Middle frontal gyrus (tissue), 1 donor: Measurements from ENCODE around the gene ANKRD13A.
"Not testable (repeated sequence)": the region's sequence is repeated elsewhere in the genome, so short reads cannot be mapped to it uniquely, and the experiment has no call there.

Source experiments
- DNase-seq: peaks from one replicate; pipeline ENCODE4 v3.0.0-alpha.2; 2015; ENCODE audit warnings: low spot score; ENCODE audit errors: extremely low spot score

Gene ANKRD13A

DNA sequence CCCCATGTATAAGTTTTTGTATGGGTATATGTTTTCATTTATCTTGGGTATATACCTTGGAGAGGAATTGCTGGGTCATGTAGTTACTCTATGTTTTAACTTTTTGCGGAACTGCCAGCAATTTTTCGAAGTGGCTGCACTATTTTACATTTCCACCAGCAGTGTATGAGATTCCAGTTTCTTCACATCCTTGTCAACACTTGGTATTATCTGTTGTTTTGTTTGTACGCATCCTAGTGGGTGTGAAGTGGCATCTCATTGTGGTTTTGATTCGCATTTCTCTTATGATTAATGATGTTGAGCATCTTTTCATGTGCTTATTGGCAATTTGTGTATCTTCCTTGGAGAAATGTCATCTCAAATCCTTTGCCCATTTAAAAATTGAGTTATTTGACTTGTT lies 6.9 kb downstream of the ANKRD13A start:
- no peak for DNase-seq

GRCh38 chr12:110007881-110008280 lies 8.7 kb downstream of the ANKRD13A start:
- DNase-seq, result no peak

- not testable (repeated sequence) for DNase-seq
Measured at GRCh38 chr12:110008681-110009398, 9.6 kb downstream of the ANKRD13A start.

GRCh38 chr12:110010853-110011723 lies 11.9 kb downstream of the ANKRD13A start:
- no peak for DNase-seq

GRCh38 chr12:110012137-110012536 lies 12.9 kb downstream of the ANKRD13A start:
- DNase-seq, result no peak

GRCh38 chr12:110012659-110013058 lies 13.4 kb downstream of the ANKRD13A start:
- DNase-seq, result no peak

DNA sequence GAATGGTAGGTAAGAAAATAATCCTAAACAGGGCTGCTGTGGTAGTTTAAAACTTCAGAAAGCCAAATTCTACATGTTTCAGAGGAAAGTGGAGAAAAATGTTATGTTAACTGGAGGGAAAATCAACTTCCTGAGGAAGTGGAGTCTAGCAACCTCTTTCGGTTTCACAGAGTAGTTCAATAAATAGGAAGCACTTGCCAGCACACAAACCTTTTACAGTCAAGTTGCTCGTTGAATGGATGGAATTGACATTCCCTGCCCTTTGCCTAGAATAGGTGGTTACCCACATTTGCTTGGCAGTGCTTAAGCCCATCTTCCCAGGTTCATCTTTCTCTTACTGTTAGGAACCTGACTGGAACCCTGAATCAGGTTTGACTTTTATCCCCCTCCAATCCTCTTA lies 15.9 kb downstream of the ANKRD13A start:
- no peak for DNase-seq

- DNase-seq, result no peak
Measured at GRCh38 chr12:110020956-110021355, 21.7 kb downstream of the ANKRD13A start.

DNA sequence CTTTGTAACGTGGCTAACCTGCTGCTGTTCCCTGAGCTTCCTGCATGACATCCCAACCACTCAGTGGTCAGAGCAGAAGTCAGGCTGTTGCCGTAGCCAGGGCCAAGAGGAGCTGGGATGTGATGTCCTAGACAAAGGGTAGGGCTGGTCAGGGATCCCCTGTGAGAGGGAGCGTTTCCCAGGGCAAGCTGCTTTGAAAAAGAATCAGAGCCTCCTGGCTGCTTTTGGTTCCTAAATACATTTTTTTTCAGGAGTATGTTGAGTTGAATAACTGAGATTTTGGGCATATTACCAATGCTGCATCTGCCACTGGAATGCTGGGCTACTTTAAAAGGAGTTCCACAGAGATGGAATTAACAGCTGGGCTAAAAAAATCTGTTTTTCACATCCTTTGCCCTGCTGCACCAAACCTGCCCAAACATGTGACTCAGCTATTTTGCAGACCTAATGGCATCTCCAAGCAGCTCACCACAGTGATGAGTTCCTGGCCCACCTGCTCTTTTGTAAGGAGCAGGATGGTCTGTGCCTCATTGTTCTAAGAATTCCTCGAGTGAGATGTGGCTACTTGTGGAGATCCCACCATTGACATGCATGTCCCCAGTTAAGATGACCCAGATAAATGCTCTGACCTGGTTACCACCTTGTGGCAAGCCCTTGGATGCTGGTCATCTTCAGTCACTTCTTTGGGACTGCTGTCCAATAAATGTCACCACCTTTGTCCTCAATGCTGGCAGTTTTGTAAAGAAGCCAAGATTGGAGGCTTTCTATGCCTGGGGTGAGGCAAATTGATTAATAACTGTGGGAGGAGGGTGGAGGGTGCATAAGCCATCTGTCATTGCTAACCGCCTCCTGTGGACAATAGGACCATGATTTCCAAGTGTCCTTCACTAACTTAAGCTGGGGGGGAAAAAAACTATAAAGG lies 24.1 kb downstream of the ANKRD13A start:
- DNase-seq, result no peak

GRCh38 chr12:110024051-110024450 lies 24.8 kb downstream of the ANKRD13A start:
- no peak for DNase-seq

GRCh38 chr12:110028323-110028722 lies 29.1 kb downstream of the ANKRD13A start:
- no peak for DNase-seq

- DNase-seq, result no peak
Measured at GRCh38 chr12:110029290-110029815, 30.1 kb downstream of the ANKRD13A start.

- no peak for DNase-seq
Measured at GRCh38 chr12:110033888-110034287, 34.7 kb downstream of the ANKRD13A start.

DNA sequence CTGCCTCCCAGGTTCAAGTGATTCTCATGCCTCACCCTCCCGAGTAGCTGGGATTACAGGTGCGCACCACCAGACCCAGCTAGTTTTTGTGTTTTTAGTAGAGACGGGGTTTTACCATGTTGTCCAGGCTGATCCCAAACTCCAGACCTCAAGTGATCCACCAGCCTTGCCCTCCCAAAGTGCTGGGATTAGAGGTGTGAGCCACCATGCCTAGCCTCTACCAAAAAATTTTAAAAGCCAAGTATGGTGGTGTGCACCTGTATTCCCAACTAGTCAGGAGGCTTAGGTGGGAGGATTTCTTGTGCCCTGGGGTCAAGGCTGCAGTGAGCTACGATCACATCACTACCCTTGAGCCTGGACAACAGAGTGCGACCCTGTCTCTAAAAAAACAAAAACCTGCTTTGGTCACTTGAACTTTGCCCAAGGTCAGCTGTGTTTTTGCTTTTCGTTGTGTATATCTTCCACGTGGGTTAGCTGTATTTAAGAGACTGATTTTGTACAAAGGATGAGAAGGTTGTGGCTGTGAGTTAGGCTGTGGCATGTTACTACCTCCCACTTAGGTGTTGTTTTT lies 36.4 kb downstream of the ANKRD13A start:
- no peak for DNase-seq

- DNase-seq, result no peak
Measured at GRCh38 chr12:110037315-110037714, 38.1 kb downstream of the ANKRD13A start.

- DNase-seq, result no peak
Measured at GRCh38 chr12:110038741-110039084, 39.5 kb downstream of the ANKRD13A start.

GRCh38 chr12:110039085-110039807 lies 40.0 kb downstream of the ANKRD13A start:
- DNase-seq, result no peak

DNA sequence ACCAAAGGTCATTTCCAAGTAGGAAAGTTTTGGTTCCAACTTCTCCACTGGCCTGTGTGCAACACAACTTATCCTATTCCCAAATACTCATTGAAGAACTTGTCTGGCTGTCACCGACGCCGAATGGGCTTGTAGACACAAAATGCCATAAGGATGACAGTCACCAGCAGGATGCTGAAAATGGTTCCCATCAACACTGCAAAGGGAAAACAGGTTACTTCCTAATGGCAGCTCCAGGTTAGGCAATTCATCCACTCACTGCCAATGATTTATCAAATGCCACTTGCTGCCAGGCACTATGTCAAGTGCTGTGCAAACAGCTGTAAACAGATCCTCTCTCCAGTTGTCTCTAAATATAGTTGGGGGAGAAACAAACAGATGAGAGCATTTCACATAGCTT lies 43.0 kb downstream of the ANKRD13A start:
- no peak for DNase-seq

DNA sequence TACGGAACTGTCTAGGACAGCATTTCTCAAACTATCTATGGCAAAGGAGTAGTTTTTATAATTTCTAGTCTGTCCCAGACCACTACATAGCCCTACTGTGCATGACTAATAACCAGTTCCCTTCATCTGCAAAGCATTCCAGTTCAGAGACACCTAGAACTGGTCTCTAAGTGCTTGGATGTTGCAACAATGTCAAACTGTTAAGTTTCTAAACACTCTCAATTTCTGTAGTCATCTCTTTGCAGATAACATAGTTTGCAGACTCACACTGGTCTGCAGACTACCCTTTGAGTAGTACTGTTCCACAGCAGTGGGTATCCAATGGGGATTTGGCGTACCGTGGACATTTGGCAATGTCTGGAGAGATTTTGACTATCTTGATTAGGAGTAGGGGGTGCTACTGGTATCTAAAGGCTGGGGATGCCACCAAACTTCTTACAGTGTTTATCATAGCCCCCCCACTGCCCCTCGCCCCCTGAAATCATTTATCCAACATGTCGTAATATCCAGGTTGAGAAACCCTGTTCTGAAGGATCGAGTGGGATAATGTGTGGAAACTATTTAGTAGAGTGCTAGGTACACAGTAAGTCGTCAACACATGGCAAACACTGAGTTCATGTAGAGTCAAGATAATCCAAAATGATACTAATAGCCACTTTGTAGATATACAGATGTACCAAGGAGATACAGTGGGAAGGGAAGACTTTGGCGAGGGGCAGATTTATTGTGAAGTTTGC lies 47.4 kb downstream of the ANKRD13A start:
- no peak for DNase-seq
